ENCODE results near the gene ULK3. TPM values are rescaled to one million over a fixed set of nuclear protein-coding genes. Genes with fewer than 3 reads are reported as not detected.

The ULK3 gene
- total RNA-seq, 1 donor: 17.7 TPM

GRCh38 chr15:74786551-74787165 lies 56.3 kb downstream of the ULK3 start:
- no peak overlapping the region for H3K4me3 ChIP-seq (ENCODE audit: low read depth, low read length)
- no peak for TF ChIP-seq CTCF (IDR thresholded peaks at IDR 0.05; ENCODE audit: insufficient read depth, low read length)
- no peak for DNase-seq (ENCODE audit: low read depth)

Small RNAs within 50 kb of the gene (small RNA-seq; reads per million reads assigned to genes)
- gene CPLX3 (not detected), gene MIR4513 (not detected), gene MIR6882 (1.1 reads per million, percentile 38 among the genes with 10 or more reads in this experiment)

Other genes with a start within 250 kb of the ULK3 start
- gene CLK3, start 227.3 kb downstream of the ULK3 start, total RNA-seq (ENCODE audit: low replicate concordance): 41.5 and 52.6 TPM in 2 replicates
- 11.3 and 16.6 TPM in 2 replicates for gene EDC3, start 147.1 kb downstream of the ULK3 start, total RNA-seq (ENCODE audit: low replicate concordance)
- gene CYP1A1, start 117.6 kb downstream of the ULK3 start, total RNA-seq (ENCODE audit: low replicate concordance): 0.63 TPM in 1 of 2 replicates, not detected in the other
- not detected in 2 replicates for gene CYP1A2, start 94.3 kb downstream of the ULK3 start, total RNA-seq (ENCODE audit: low replicate concordance)
- 8.0 and 28.1 TPM in 2 replicates for gene CSK, start 61.1 kb downstream of the ULK3 start, total RNA-seq (ENCODE audit: low replicate concordance)
- gene LMAN1L, start 30.3 kb downstream of the ULK3 start, total RNA-seq (ENCODE audit: low replicate concordance): not detected in 2 replicates
- gene CPLX3, start 16.5 kb downstream of the ULK3 start, total RNA-seq (ENCODE audit: low replicate concordance): not detected in 2 replicates
- 18.5 and 29.6 TPM in 2 replicates for gene SCAMP2, start 30.2 kb upstream of the ULK3 start, total RNA-seq (ENCODE audit: low replicate concordance)
- 39.7 and 48.3 TPM in 2 replicates for gene MPI, start 46.9 kb upstream of the ULK3 start, total RNA-seq (ENCODE audit: low replicate concordance)
- gene FAM219B, start 63.7 kb upstream of the ULK3 start, total RNA-seq (ENCODE audit: low replicate concordance): 22.7 and 35.9 TPM in 2 replicates
- 5.3 and 63.0 TPM in 2 replicates for gene COX5A, start 94.9 kb upstream of the ULK3 start, total RNA-seq (ENCODE audit: low replicate concordance)
- 4.1 and 8.8 TPM in 2 replicates for gene RPP25, start 113.6 kb upstream of the ULK3 start, total RNA-seq (ENCODE audit: low replicate concordance)
- 1.1 and 2.2 TPM in 2 replicates for gene SCAMP5, start 152.4 kb upstream of the ULK3 start, total RNA-seq (ENCODE audit: low replicate concordance)
- 2.5 and 11.8 TPM in 2 replicates for gene PPCDC, start 180.4 kb upstream of the ULK3 start, total RNA-seq (ENCODE audit: low replicate concordance)

Data from fibroblast of the aortic adventitia (primary cell).